22Rv1 (cell line): ENCODE results near the gene C21orf58.

ENCODE experiments used
- CTCF ChIP-seq: fragments of 450-650 bp; IDR thresholded peaks from 2 replicates; pipeline ENCODE4 v1.5.1; 2017; ENCODE audit warnings: mild to moderate bottlenecking
- ZFX ChIP-seq: fragments of 450-650 bp; IDR thresholded peaks from 2 replicates; pipeline ENCODE4 v1.6.1; 2017; ENCODE audit warnings: antibody characterized with exemption, borderline replicate concordance

- TF ChIP-seq CTCF: no peak
- TF ChIP-seq ZFX: no peak
These were observed 12.1 kb downstream of the C21orf58 start for GRCh38 chr21:46311568-46311967.
